A673 (cell line): ENCODE results near the gene FRMPD4. TPM values are rescaled to one million over a fixed set of nuclear protein-coding genes. Genes with fewer than 3 reads are reported as not detected.

Experiments used
- BruUV-seq: library from RNA; stranded (reverse); fragments of 400-500 nt; replicated peaks from 2 replicates; lab custom pipeline; 2021; lab: Mats Ljungman, UMichigan
- CTCF ChIA-PET: fragments of 300-600 bp; sonication (Branson Sonifier 250); formaldehyde crosslinking; loops from one replicate; lab custom pipeline; 2022; ENCODE audit warnings: antibody characterized with exemption; lab: Charles Lee
- POLR2A ChIA-PET: fragments of 300-600 bp; sonication (Branson Sonifier 250); formaldehyde crosslinking; loops from one replicate; lab custom pipeline; 2022; ENCODE audit warnings: antibody characterized with exemption; ENCODE audit not compliant: low non-redundant PET; lab: Charles Lee
- DNase-seq: peaks from one replicate; pipeline ENCODE4 v3.0.0-alpha.2; 2015; ENCODE audit warnings: low spot score
- H3K27ac ChIP-seq: fragments of 200-600 bp; sonication (generic); 2 replicates; pipeline ENCODE4 v1.5.1; 2016; ENCODE audit warnings: mixed run types, low read depth, mild to moderate bottlenecking, mixed read lengths, antibody characterized with exemption, low read length; ENCODE audit not compliant: poor library complexity, severe bottlenecking
- H3K27me3 ChIP-seq: fragments of 200-600 bp; sonication (generic); replicated peaks from 2 replicates; pipeline ENCODE4 v1.6.1; 2017; ENCODE audit warnings: mixed run types, low read depth, mild to moderate bottlenecking, mixed read lengths, antibody characterized with exemption, low read length; ENCODE audit not compliant: insufficient read depth, poor library complexity
- H3K36me3 ChIP-seq: fragments of 200-600 bp; sonication (generic); 2 replicates; pipeline ENCODE4 v1.6.1; 2016; ENCODE audit warnings: mixed run types, mild to moderate bottlenecking, mixed read lengths, antibody characterized with exemption, low read length; ENCODE audit not compliant: insufficient read depth, poor library complexity, severe bottlenecking
- H3K4me1 ChIP-seq: fragments of 200-600 bp; sonication (generic); 2 replicates; pipeline ENCODE4 v1.6.1; 2017; ENCODE audit warnings: mixed run types, mild to moderate bottlenecking, mixed read lengths, antibody characterized with exemption, low read length; ENCODE audit not compliant: insufficient read depth, poor library complexity, severe bottlenecking
- H3K4me3 ChIP-seq: fragments of 200-600 bp; sonication (generic); 2 replicates; pipeline ENCODE4 v1.5.1; 2016; ENCODE audit warnings: low read depth, mixed run types, mild to moderate bottlenecking, mixed read lengths, low read length; ENCODE audit not compliant: poor library complexity, severe bottlenecking
- H3K9me3 ChIP-seq: fragments of 200-600 bp; sonication (generic); 2 replicates; pipeline ENCODE4 v1.6.1; 2016; ENCODE audit warnings: mixed run types, low read depth, mild to moderate bottlenecking, mixed read lengths, antibody characterized with exemption, low read length; ENCODE audit not compliant: poor library complexity, severe bottlenecking
- EZH2 ChIP-seq: fragments of 200-600 bp; sonication (generic); IDR thresholded peaks from 2 replicates; pipeline ENCODE4 v1.6.1; 2017; ENCODE audit warnings: borderline replicate concordance, low read depth, mild to moderate bottlenecking, mixed read lengths, antibody characterized with exemption, low read length; ENCODE audit not compliant: poor library complexity, severe bottlenecking
- intact Hi-C: fragments of 100-400 bp; cut with micrococcal nuclease; formaldehyde crosslinking; loops from one replicate; pipeline ENCODE4 v1.10.0; 2022; ENCODE audit not compliant: unreplicated experiment
- total RNA-seq: library from RNA; stranded (reverse); gene quantifications from 2 replicates; pipeline ENCODE4 v1.2.3, GENCODE V29; 2021
- TF ChIP-seq, protein P1 (sequence below): fragments of 300-800, 200-600 bp; sonication (generic); conservative IDR thresholded peaks from 2 replicates; pipeline ENCODE4 v1.5.1; 2017; ENCODE audit warnings: low read depth, mild to moderate bottlenecking, antibody characterized with exemption, low read length, moderate library complexity, mixed read lengths

FRMPD4 gene
- total RNA-seq, 1 experiment from 2014 or later: not detected

DNA sequence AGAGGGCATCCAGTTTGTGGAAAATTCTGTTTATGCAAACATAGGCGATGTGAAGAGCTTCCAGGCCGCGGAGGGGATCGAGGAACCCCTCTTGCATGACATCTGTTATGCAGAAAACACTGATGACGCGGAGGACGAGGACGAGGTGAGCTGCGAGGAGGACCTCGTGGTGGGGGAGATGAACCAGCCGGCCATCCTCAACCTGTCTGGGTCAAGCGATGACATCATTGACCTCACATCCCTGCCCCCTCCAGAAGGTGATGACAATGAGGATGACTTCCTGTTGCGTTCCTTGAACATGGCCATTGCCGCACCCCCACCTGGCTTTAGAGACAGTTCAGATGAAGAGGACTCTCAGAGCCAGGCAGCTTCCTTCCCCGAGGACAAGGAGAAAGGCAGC is 578.3 kb downstream of the FRMPD4 start:
- DNase-seq: no peak
- CTCF ChIA-PET: no interaction called here
- Histone ChIP-seq H3K4me1 (no peaks in the 10 kb centered on the region), H3K27ac (no peak overlapping the region), H3K36me3 (no peaks in the 10 kb centered on the region), H3K27me3 (peaks cover 5% of the 10 kb centered on the region), H3K9me3 (no peaks in the 10 kb centered on the region), H3K4me3 (no peak overlapping the region)
- intact Hi-C loops: no loop called here
- no TSS peak for BruUV-seq
- no peak for TF ChIP-seq EZH2
- TF ChIP-seq, protein P1, sequence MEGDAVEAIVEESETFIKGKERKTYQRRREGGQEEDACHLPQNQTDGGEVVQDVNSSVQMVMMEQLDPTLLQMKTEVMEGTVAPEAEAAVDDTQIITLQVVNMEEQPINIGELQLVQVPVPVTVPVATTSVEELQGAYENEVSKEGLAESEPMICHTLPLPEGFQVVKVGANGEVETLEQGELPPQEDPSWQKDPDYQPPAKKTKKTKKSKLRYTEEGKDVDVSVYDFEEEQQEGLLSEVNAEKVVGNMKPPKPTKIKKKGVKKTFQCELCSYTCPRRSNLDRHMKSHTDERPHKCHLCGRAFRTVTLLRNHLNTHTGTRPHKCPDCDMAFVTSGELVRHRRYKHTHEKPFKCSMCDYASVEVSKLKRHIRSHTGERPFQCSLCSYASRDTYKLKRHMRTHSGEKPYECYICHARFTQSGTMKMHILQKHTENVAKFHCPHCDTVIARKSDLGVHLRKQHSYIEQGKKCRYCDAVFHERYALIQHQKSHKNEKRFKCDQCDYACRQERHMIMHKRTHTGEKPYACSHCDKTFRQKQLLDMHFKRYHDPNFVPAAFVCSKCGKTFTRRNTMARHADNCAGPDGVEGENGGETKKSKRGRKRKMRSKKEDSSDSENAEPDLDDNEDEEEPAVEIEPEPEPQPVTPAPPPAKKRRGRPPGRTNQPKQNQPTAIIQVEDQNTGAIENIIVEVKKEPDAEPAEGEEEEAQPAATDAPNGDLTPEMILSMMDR: no peak
- POLR2A ChIA-PET: no interaction called here

DNA sequence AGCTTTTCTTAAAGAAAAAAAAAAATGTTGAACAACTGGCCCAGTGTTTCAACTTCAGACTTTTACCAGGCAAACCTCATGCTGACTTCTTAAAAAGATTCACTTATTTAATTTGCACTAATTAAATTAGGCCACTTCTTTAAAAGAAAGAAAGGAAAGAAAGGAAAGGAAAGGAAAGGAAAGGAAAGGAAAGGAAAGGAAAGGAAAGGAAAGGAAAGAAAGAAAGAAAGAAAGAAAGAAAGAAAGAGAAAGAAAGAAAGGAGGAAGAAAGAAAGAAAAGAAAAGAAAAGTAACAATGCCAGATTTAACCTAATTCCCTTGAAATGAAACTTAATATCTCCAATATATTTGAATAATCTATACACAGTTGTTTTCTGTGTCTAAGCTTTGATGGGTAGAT is 581.6 kb downstream of the FRMPD4 start:
- BruUV-seq: no TSS peak
- Histone ChIP-seq H3K27me3 (peaks cover 5% of the 10 kb centered on the region), H3K36me3 (no peaks in the 10 kb centered on the region), H3K4me3 (no peak overlapping the region), H3K27ac (no peak overlapping the region), H3K9me3 (no peaks in the 10 kb centered on the region), H3K4me1 (no peaks in the 10 kb centered on the region)
- ChIA-PET POLR2A (no interaction called here), CTCF (no interaction called here)
- intact Hi-C loops: no loop called here
- no peak for TF ChIP-seq EZH2
- TF ChIP-seq, protein P1: no peak
- DNase-seq: no peak

GRCh38 chrX:12721042-12721441 is 582.8 kb downstream of the FRMPD4 start:
- DNase-seq: peak; percentile 2
- Histone ChIP-seq H3K36me3 (no peaks in the 10 kb centered on the region), H3K27me3 (peaks cover 9% of the 10 kb centered on the region), H3K9me3 (no peaks in the 10 kb centered on the region), H3K27ac (no peak overlapping the region), H3K4me3 (no peak overlapping the region), H3K4me1 (no peaks in the 10 kb centered on the region)
- no TSS peak for BruUV-seq
- ChIA-PET CTCF (no interaction called here), POLR2A (no interaction called here)
- intact Hi-C loops: no loop called here
- no peak for TF ChIP-seq EZH2
- TF ChIP-seq, protein P1: no peak
